Astrocyte of the spinal cord (primary cell): ENCODE measurements around the gene PRR13.
A peak's percentile ranks its signal among the peaks of the same experiment; 100 is the strongest.

ENCODE experiments used
- DNase-seq: peaks from one replicate; pipeline ENCODE4 v3.0.0; 2011; ENCODE audit warnings: low read depth, low spot score
- H3K4me3 ChIP-seq: 2 replicates; pipeline ENCODE4 v1.5.1; 2011; ENCODE audit warnings: low read depth, mild to moderate bottlenecking, low read length, moderate library complexity
- in situ Hi-C: cut with HindIII; loops from 2 replicates; pipeline ENCODE4 v1.10.0; 2017; ENCODE audit warnings: low sequenced_read_pairs
- TF ChIP-seq, protein P1 (sequence below): IDR thresholded peaks from 2 replicates; pipeline ENCODE4 v1.5.1; 2012; ENCODE audit warnings: low read depth, mild to moderate bottlenecking, low read length, inconsistent platforms

PRR13 gene

DNA sequence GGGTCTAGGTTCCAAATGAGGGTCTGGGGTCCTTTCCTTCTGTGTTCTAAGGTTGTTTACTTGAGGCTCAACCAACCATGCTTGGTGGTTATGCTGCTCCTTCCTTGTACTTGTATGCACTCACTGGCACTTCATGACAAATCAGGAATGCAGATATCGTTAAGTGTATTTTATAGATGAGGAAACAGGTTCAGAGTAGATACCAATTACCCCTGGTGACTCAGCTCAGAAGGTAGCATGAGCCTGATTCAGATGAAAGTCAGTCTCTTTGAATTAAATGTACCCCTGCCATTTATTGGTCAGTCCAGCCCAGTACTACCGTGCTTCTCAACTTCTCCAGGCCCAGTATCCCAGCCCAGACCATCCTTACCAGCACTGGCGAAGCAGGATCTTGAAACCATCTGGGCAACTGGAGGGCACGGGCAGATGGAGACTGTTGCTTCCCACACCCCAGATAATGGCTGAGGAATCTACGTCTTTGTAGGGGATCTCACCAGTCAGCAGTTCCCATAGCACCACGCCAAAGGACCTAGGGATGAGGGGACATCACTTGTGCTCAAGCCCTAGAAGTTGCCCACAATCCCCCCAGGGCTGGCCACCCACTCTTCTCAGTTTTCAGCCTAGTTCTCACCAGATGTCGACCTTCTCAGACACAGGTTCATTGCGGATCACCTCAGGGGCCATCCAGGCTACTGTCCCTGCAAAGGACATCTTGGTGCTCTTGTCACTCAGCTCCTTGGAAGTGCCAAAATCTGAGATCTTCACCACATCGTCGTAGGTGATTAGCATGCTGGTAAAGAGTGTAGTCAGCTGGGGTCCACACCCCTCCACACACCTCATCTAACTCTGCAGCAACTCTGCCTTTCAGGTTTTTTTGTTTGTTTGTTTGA lies 43.4 kb downstream of the PRR13 start:
- H3K4me3 ChIP-seq: no peak overlapping the region
- TF ChIP-seq, protein P1, sequence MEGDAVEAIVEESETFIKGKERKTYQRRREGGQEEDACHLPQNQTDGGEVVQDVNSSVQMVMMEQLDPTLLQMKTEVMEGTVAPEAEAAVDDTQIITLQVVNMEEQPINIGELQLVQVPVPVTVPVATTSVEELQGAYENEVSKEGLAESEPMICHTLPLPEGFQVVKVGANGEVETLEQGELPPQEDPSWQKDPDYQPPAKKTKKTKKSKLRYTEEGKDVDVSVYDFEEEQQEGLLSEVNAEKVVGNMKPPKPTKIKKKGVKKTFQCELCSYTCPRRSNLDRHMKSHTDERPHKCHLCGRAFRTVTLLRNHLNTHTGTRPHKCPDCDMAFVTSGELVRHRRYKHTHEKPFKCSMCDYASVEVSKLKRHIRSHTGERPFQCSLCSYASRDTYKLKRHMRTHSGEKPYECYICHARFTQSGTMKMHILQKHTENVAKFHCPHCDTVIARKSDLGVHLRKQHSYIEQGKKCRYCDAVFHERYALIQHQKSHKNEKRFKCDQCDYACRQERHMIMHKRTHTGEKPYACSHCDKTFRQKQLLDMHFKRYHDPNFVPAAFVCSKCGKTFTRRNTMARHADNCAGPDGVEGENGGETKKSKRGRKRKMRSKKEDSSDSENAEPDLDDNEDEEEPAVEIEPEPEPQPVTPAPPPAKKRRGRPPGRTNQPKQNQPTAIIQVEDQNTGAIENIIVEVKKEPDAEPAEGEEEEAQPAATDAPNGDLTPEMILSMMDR: no peak
- DNase-seq: no peak
- in situ Hi-C loops: no loop called here

DNA sequence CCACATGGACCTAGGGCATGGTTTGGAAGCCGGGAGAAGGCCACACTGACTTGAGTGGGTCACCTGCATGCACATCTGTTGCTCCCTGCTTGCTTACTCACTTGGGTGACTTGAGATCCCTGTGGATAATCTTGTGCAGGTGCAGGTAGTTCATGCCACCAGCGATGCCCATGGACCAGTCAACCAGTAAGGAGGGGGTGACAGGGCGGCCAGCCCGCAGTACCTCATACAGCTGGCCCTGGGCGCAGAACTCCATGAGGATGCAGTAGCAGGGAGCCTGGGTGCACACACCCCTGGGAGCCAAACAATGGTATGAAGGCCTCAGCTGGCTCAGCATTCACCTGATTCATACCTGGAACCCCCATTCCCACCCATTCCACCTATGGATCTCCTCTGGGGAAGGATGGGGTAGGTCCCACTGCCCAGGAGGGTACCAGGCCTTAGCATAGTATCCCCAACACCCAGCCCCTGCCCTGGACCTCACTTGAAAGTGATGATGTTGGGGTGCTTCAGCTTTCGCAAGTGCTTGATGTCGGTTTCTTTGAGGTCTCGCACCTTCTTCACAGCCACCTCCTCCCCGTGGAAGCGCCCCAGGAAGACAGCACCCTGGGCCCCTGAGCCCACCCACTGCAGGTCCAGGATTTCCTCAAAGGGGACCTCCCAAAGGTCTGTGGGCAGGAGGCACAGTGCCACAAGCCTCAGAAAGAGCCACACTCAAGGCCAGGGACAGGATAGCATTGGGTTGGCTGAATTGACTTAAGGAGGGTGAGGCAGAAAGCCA lies 44.6 kb downstream of the PRR13 start:
- in situ Hi-C loops: no loop called here
- no peak overlapping the region for H3K4me3 ChIP-seq
- TF ChIP-seq, protein P1: no peak
- DNase-seq: no peak

DNA sequence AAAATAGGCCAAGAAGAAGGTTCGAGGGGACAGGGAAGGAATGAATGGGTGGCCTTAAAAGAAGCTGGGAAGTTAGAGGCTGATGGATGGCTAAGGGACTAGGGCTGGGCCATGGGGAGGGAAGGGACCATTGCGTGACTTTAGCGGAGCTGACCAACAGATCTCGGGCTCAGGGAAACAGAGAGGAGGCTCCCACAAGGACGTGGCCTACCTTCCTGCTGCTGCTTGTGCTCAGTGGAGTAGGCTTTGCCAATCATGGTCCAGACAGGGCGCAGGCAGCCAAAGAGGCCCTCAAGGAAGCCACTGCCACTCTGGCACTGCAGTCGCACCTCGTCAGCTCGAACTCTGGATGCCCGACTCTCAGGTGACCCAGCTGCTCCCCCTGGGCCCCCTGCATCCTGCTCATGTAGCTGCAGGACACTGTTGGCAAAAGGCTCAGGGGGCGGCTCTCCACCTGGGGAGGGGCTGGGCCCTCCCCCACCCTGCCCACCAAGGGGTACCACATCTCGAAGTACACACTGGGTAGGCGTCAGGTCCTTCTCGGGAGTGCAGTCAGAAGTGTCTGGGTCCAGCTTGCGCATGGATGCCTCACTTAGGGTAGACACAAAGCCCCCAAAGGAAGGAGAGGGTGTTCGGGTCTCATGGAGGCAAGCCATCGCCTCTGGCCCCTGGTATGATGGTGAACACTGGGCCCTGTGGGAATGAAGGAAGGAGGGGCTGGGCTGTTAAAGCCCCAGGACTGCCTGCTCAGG lies 45.4 kb downstream of the PRR13 start:
- in situ Hi-C loops: no loop called here
- DNase-seq: no peak
- no peak overlapping the region for H3K4me3 ChIP-seq
- TF ChIP-seq, protein P1: no peak

DNA sequence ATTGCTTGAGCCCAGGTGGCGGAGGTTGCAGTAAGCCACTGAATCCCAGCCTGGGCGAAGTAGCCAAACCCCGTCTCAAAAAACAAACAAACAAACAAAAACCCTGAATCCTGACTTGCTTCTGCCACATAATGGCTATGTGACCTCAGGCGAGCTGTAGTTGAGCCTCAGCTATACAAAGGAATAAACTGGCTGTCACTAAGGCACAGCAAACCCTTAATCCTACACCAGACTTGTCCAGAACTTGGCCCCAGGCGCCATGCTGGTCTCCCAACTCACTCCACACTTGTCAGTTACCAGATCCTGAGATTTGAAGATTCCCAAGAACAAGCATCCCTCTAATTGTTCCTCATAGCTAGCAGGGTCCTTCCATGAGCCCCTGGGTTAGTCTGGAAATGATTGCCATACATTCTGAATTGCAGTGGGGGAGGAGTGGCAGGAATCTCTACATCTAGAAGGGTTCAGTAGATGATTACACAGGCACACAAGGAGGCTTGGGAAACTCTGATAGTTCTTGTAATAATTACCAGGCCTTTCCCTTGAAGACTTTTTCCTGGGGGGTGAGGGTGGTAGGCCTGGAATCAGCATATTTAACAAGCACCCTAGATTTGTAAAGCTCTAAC lies 47.8 kb downstream of the PRR13 start:
- TF ChIP-seq, protein P1: no peak
- in situ Hi-C loops: no loop called here
- DNase-seq: no peak
- H3K4me3 ChIP-seq: no peak overlapping the region

DNA sequence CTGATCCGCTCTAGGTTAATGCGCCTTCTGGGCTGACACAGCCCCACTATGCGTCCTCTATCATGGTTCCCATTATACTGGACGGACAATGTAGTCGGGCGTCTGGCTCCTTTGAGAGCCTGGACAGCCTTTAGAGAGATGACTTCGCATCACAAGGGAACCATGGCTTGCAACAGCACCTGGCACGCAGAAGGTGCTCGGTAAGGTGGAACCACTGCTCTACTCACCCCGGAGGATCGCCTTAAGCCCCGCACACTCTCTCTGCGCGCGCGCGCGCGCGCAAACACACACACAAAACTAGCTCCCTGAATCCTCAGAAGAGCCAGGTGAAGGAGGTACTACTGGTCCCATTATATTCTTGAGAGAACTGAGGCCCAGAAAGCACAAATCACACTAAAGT lies 50.7 kb downstream of the PRR13 start:
- peak overlapping the region; percentile 42 for H3K4me3 ChIP-seq
- DNase-seq: no peak
- TF ChIP-seq, protein P1: no peak
- in situ Hi-C loops: no loop called here
